RWPE1 (cell line): Measurements from ENCODE around the gene ACP7.

Source experiments
- CTCF ChIA-PET: fragments of 350-600 bp; sonication (Branson Sonifier 250); formaldehyde crosslinking; extraction: SDS; loops from one replicate; lab custom pipeline; 2021; lab: Yijun Ruan, JAX
- POLR2A ChIA-PET: fragments of 400-600 bp; formaldehyde crosslinking; extraction: SDS; loops from one replicate; lab custom pipeline; 2020; ENCODE audit warnings: antibody characterized with exemption; ENCODE audit not compliant: low non-redundant PET; lab: Yijun Ruan, JAX
- DNase-seq: peaks from one replicate; pipeline ENCODE4 v3.0.0; 2012; ENCODE audit warnings: low spot score
- H3K27ac ChIP-seq: fragments of 450-650 bp; 2 replicates; pipeline ENCODE4 v1.5.1; 2017
- CTCF ChIP-seq: fragments of 450-650 bp; conservative IDR thresholded peaks from 2 replicates; pipeline ENCODE4 v1.5.1; 2017; ENCODE audit warnings: low read depth, mild to moderate bottlenecking

Gene ACP7

GRCh38 chr19:39155114-39155700 is 71.0 kb downstream of the ACP7 start:
- no peak for DNase-seq
- CTCF ChIA-PET: interaction anchor here (0.6 kb wide), 2 partner anchors 250 to 1843 kb away, joined by 3 to 4 read pairs; no protein-coding TSS in a partner anchor
- POLR2A ChIA-PET: no interaction called here
- peak overlapping the region; percentile 61 for H3K27ac ChIP-seq
- no peak for TF ChIP-seq CTCF

- DNase-seq: no peak
- ChIA-PET POLR2A (no interaction called here), CTCF (interaction anchor here (1.1 kb wide), 1 partner anchor 34 kb away, joined by 4 read pairs; no protein-coding TSS in a partner anchor)
- H3K27ac ChIP-seq: peak overlapping the region; percentile 61
- no peak for TF ChIP-seq CTCF
Observed at GRCh38 chr19:39155741-39156140, 71.6 kb downstream of the ACP7 start.

GRCh38 chr19:39156326-39157230 is 72.4 kb downstream of the ACP7 start:
- no peak for DNase-seq
- peak overlapping the region; percentile 61 for H3K27ac ChIP-seq
- no peak for TF ChIP-seq CTCF
- CTCF ChIA-PET: interaction anchor here (1.1 kb wide), 1 partner anchor 35 kb away, joined by 4 read pairs; no protein-coding TSS in a partner anchor
- POLR2A ChIA-PET: no interaction called here

- CTCF ChIA-PET: no interaction called here
- POLR2A ChIA-PET: no interaction called here
- peak overlapping the region; percentile 61 for H3K27ac ChIP-seq
- TF ChIP-seq CTCF: no peak
- no peak for DNase-seq
Observed at GRCh38 chr19:39157275-39157996, 73.3 kb downstream of the ACP7 start.

GRCh38 chr19:39157997-39158389 is 73.8 kb downstream of the ACP7 start:
- POLR2A ChIA-PET: no interaction called here
- peak overlapping the region; percentile 61 for H3K27ac ChIP-seq
- no peak for TF ChIP-seq CTCF
- CTCF ChIA-PET: no interaction called here
- no peak for DNase-seq

- DNase-seq: no peak
Observed at GRCh38 chr19:39158646-39159260, 74.6 kb downstream of the ACP7 start.

More at GRCh38 chr19:39158646-39159260, 74.6 kb downstream of the ACP7 start:
- TF ChIP-seq CTCF: no peak
- POLR2A ChIA-PET: no interaction called here
- H3K27ac ChIP-seq: peak overlapping the region; percentile 61
- CTCF ChIA-PET: no interaction called here
